HCT116 (cell line): ENCODE measurements around the gene ZNF536. TPM values are rescaled to one million over a fixed set of nuclear protein-coding genes. Genes with fewer than 3 reads are reported as not detected.

Source experiments
- ATAC-seq: fragments of 200-7000 bp; cut with Tn5 transposase; 2 replicates; pipeline ENCODE4 v1.9.1; 2020; ENCODE audit warnings: mild to moderate bottlenecking, moderate library complexity
- BruUV-seq: library from RNA; stranded (reverse); fragments of 400-500 nt; replicated peaks from 2 replicates; lab custom pipeline; 2021; lab: Mats Ljungman, UMichigan
- CTCF ChIA-PET: fragments of 300-600 bp; sonication (Branson Sonifier 250); formaldehyde crosslinking; loops from one replicate; lab custom pipeline; 2021; ENCODE audit warnings: antibody characterized with exemption; lab: Charles Lee
- POLR2A ChIA-PET: fragments of 300-600, 350-600 bp; sonication (Branson Sonifier 250); formaldehyde crosslinking; loops from one replicate; lab custom pipeline; 2021; ENCODE audit warnings: antibody characterized with exemption; lab: Charles Lee
- RAD21 ChIA-PET, 2 experiments: fragments of 300-600 bp; sonication (Branson Sonifier 250); formaldehyde crosslinking; loops; one replicate each; lab custom pipeline; 2023; ENCODE audit warnings: low total read pairs in 2 of 2; ENCODE audit not compliant: uncharacterized antibody in 2 of 2, unreplicated experiment in 2 of 2, low non-redundant PET in 1 of 2; lab: Charles Lee
- DNase-seq: peaks from one replicate; pipeline ENCODE4 v3.0.0-alpha.2; 2010; ENCODE audit warnings: low read depth, low spot score
- H2AFZ ChIP-seq: fragments of 200-600 bp; shearing (Covaris generic), sonication (generic); 2 replicates; pipeline ENCODE4 v1.6.1; 2017; ENCODE audit warnings: low read depth, mixed run types, mixed read lengths, antibody characterized with exemption, low read length; ENCODE audit not compliant: poor library complexity, severe bottlenecking
- H3K27ac ChIP-seq: 2 replicates; pipeline ENCODE4 v1.5.1; 2012; ENCODE audit warnings: low read depth, low read length
- H3K27me3 ChIP-seq: fragments of 200-600 bp; sonication (generic); 2 replicates; pipeline ENCODE4 v1.6.1; 2016; ENCODE audit warnings: mixed run types, low read length, mixed read lengths; ENCODE audit not compliant: insufficient read depth
- H3K36me3 ChIP-seq, 2 experiments: fragments of 200-500 bp in 1 of 2; fragments of 200-600 bp in 1 of 2; sonication (Bioruptor generic) in 1 of 2; sonication (generic) in 1 of 2; 2 replicates each; pipeline versions ENCODE4 v1.5.1 to v1.6.1; 2014 to 2016; ENCODE audit warnings: low read length in 2 of 2, inconsistent platforms in 1 of 2, mixed read lengths in 1 of 2, mixed run types in 1 of 2; ENCODE audit not compliant: insufficient read depth in 2 of 2, control insufficient read depth in 1 of 2
- H3K4me1 ChIP-seq, 2 experiments: fragments of 200-600 bp in 1 of 2; sonication (generic) in 1 of 2; 2 replicates each; pipeline versions ENCODE4 v1.5.1 to v1.6.1; 2012 to 2017; ENCODE audit warnings: low read length in 2 of 2, inconsistent platforms in 1 of 2, mild to moderate bottlenecking in 1 of 2, mixed read lengths in 1 of 2, mixed run types in 1 of 2, moderate library complexity in 1 of 2; ENCODE audit not compliant: insufficient read depth in 2 of 2, control insufficient read depth in 1 of 2
- H3K4me2 ChIP-seq: fragments of 200-600 bp; sonication (generic); 2 replicates; pipeline ENCODE4 v1.6.1; 2017; ENCODE audit warnings: mixed run types, low read length, mixed read lengths
- H3K4me3 ChIP-seq, 2 experiments: fragments of 200-600 bp in 1 of 2; sonication (generic) in 1 of 2; replicated peaks in 1 of 2; 2 replicates each; pipeline ENCODE4 v1.5.1; 2011 to 2016; ENCODE audit warnings: low read length in 2 of 2, control low read depth in 1 of 2, low read depth in 1 of 2, mild to moderate bottlenecking in 1 of 2, mixed read lengths in 1 of 2, mixed run types in 1 of 2
- H3K79me2 ChIP-seq: fragments of 200-600 bp; sonication (generic); 2 replicates; pipeline ENCODE4 v1.6.1; 2017; ENCODE audit warnings: mild to moderate bottlenecking, mixed run types, low read length, moderate library complexity, mixed read lengths; ENCODE audit not compliant: insufficient read depth
- H3K9ac ChIP-seq: fragments of 200-600 bp; sonication (generic); 2 replicates; pipeline ENCODE4 v1.6.1; 2016; ENCODE audit warnings: low read length, mixed read lengths
- H3K9me2 ChIP-seq: fragments of 200-600 bp; sonication (generic), shearing (Covaris generic); 2 replicates; pipeline ENCODE4 v1.6.1; 2017; ENCODE audit warnings: mixed run types, mild to moderate bottlenecking, moderate library complexity; ENCODE audit not compliant: insufficient read depth
- H3K9me3 ChIP-seq, 2 experiments: fragments of 200-500 bp in 1 of 2; fragments of 200-600 bp in 1 of 2; sonication (Bioruptor generic) in 1 of 2; sonication (generic) in 1 of 2; 2 replicates each; pipeline ENCODE4 v1.6.1; 2014 to 2017; ENCODE audit warnings: low read length in 2 of 2, mixed read lengths in 2 of 2, inconsistent platforms in 1 of 2, low read depth in 1 of 2, mild to moderate bottlenecking in 1 of 2, mixed run types in 1 of 2, moderate library complexity in 1 of 2; ENCODE audit not compliant: control insufficient read depth in 1 of 2, insufficient read depth in 1 of 2
- H4K20me1 ChIP-seq: fragments of 200-600 bp; sonication (generic), shearing (Covaris generic); 2 replicates; pipeline ENCODE4 v1.6.1; 2017; ENCODE audit warnings: mixed run types, mild to moderate bottlenecking, moderate library complexity; ENCODE audit not compliant: insufficient read depth
- CBX3 ChIP-seq: IDR thresholded peaks from 2 replicates; pipeline ENCODE4 v1.6.1; 2012; ENCODE audit warnings: low read depth
- CEBPB ChIP-seq: IDR thresholded peaks from 2 replicates; pipeline ENCODE4 v1.6.1; 2012; ENCODE audit warnings: low read depth
- EZH2 ChIP-seq: fragments of 200-600 bp; sonication (generic); IDR thresholded peaks from 2 replicates; pipeline ENCODE4 v1.6.1; 2017; ENCODE audit warnings: antibody characterized with exemption, mixed run types
- EZH2phosphoT487 ChIP-seq: fragments of 200-600 bp; IDR thresholded peaks from 2 replicates; pipeline ENCODE4 v1.6.1; 2018; ENCODE audit warnings: antibody characterized with exemption, borderline replicate concordance
- JUND ChIP-seq: IDR thresholded peaks from 2 replicates; pipeline ENCODE4 v1.6.1; 2012
- POLR2A ChIP-seq: IDR thresholded peaks from 2 replicates; pipeline ENCODE4 v1.7.0; 2011; ENCODE audit warnings: borderline replicate concordance; ENCODE audit not compliant: insufficient read depth, insufficient read length; ENCODE audit errors: extremely low read depth
- REST ChIP-seq: IDR thresholded peaks from 2 replicates; pipeline ENCODE4 v1.6.1; 2012; ENCODE audit warnings: low read depth
- SP1 ChIP-seq: IDR thresholded peaks from 2 replicates; pipeline ENCODE4 v1.6.1; 2012; ENCODE audit warnings: low read depth
- SRF ChIP-seq: IDR thresholded peaks from 2 replicates; pipeline ENCODE4 v1.6.1; 2012; ENCODE audit warnings: low read depth
- TCF7L2 ChIP-seq: IDR thresholded peaks from 2 replicates; pipeline ENCODE4 v1.7.0; 2011; ENCODE audit warnings: borderline replicate concordance, inconsistent platforms; ENCODE audit not compliant: insufficient read depth, insufficient read length; ENCODE audit errors: extremely low read depth
- ZFX ChIP-seq: fragments of 450-650 bp; IDR thresholded peaks from 2 replicates; pipeline ENCODE4 v1.6.1; 2017
- intact Hi-C: fragments of 100-400 bp; cut with micrococcal nuclease; formaldehyde crosslinking; loops from 2 replicates; pipeline ENCODE4 v1.10.0; 2022
- total RNA-seq: library from RNA; stranded (reverse); gene quantifications from one replicate; pipeline ENCODE4 v1.2.1, GENCODE V29; 2021; ENCODE audit not compliant: unreplicated experiment
- TF ChIP-seq, protein P1 (sequence below): IDR thresholded peaks from 2 replicates; pipeline ENCODE4 v1.6.1; 2012

The ZNF536 gene
- total RNA-seq, 1 experiment from 2014 or later = not detected

GRCh38 chr19:30523791-30524190, 151.6 kb downstream of the ZNF536 start:
- no peak overlapping the region for H3K4me3 ChIP-seq
- POLR2A ChIA-PET = no interaction called here

More at GRCh38 chr19:30523791-30524190, 151.6 kb downstream of the ZNF536 start:
- Histone ChIP-seq H3K4me2 (no peak overlapping the region), H3K79me2 (no peaks in the 10 kb centered on the region), H3K4me1 (no peaks in the 10 kb centered on the region), H3K36me3 (no peaks in the 10 kb centered on the region), H3K27ac (no peak overlapping the region), H2AFZ (no peak overlapping the region), H4K20me1 (no peaks in the 10 kb centered on the region), H3K27me3 (peaks cover 13% of the 10 kb centered on the region), H3K9me3 (no peaks in the 10 kb centered on the region), H3K9ac (no peak overlapping the region), H3K9me2 (no peaks in the 10 kb centered on the region)
- no peak for ATAC-seq
- TF ChIP-seq REST (no peak), POLR2A (no peak), JUND (no peak), TCF7L2 (no peak), EZH2phosphoT487 (no peak), SRF (no peak), CBX3 (no peak), ZFX (no peak), EZH2 (no peak), SP1 (no peak), CEBPB (no peak)
- TF ChIP-seq, protein P1, sequence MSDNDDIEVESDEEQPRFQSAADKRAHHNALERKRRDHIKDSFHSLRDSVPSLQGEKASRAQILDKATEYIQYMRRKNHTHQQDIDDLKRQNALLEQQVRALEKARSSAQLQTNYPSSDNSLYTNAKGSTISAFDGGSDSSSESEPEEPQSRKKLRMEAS = no peak
- ChIA-PET RAD21 (no interaction called here), CTCF (no interaction called here)
- no TSS peak for BruUV-seq
- intact Hi-C loops = no loop called here
- no peak for DNase-seq
